Peyer's patch (tissue), 4 donors: ENCODE data around the gene CST2. TPM values are rescaled to one million over a fixed set of nuclear protein-coding genes. Genes with fewer than 3 reads are reported as not detected.
"Not testable (repeated sequence)": the region's sequence is repeated elsewhere in the genome, so short reads cannot be mapped to it uniquely, and the experiment has no call there.

ENCODE experiments used
- DNase-seq, 3 donors: peaks; one replicate each; pipeline ENCODE4 v3.0.0-alpha.2; 2017 to 2019
- H3K27ac ChIP-seq, 4 donors: fragments of 200-600 bp; sonication (generic); one replicate each; pipeline ENCODE4 v1.5.1; 2016 to 2019
- H3K27me3 ChIP-seq, 2 donors: fragments of 200-600 bp; sonication (generic); one replicate each; pipeline ENCODE4 v1.5.1; 2019
- H3K36me3 ChIP-seq, 3 donors: fragments of 200-600 bp; sonication (generic); one replicate each; pipeline ENCODE4 v1.5.1; 2016 to 2019
- H3K4me1 ChIP-seq, 4 donors: fragments of 200-600 bp; sonication (generic); one replicate each; pipeline ENCODE4 v1.5.1; 2016 to 2019
- H3K4me3 ChIP-seq, 4 donors: fragments of 200-600 bp; sonication (generic); 1 replicate in 3 of 4; 2 replicates in 1 of 4; pipeline ENCODE4 v1.5.1; 2016 to 2019; ENCODE audit warnings: mild to moderate bottlenecking in 1 of 4
- H3K9me3 ChIP-seq, 4 donors: fragments of 200-600 bp; sonication (generic); one replicate each; pipeline ENCODE4 v1.5.1; 2016 to 2019; ENCODE audit warnings: mild to moderate bottlenecking in 1 of 4
- POLR2A ChIP-seq, 2 donors: fragments of 450-650 bp; IDR thresholded peaks; one replicate each; pipeline ENCODE4 v1.5.1; 2017; ENCODE audit warnings: antibody characterized with exemption in 2 of 2, mild to moderate bottlenecking in 2 of 2, moderate library complexity in 2 of 2
- total RNA-seq, 4 donors: library from RNA; depleted of rRNA; stranded (reverse); fragments of >200 nt; gene quantifications; one replicate each; pipeline ENCODE4 v1.1.0, GENCODE V29; 2016
- TF ChIP-seq, protein P1 (sequence below), 6 experiments: fragments of 450-650 bp in 4 of 6; fragments of 200-600 bp in 2 of 6; sonication (generic) in 1 of 6; IDR thresholded peaks; one replicate each; pipeline ENCODE4 v1.5.1; 2017 to 2019; ENCODE audit warnings: antibody characterized with exemption in 6 of 6, mild to moderate bottlenecking in 3 of 6, moderate library complexity in 1 of 6

Gene CST2
- total RNA-seq, 4 donors from 2014 or later, result not detected

DNA sequence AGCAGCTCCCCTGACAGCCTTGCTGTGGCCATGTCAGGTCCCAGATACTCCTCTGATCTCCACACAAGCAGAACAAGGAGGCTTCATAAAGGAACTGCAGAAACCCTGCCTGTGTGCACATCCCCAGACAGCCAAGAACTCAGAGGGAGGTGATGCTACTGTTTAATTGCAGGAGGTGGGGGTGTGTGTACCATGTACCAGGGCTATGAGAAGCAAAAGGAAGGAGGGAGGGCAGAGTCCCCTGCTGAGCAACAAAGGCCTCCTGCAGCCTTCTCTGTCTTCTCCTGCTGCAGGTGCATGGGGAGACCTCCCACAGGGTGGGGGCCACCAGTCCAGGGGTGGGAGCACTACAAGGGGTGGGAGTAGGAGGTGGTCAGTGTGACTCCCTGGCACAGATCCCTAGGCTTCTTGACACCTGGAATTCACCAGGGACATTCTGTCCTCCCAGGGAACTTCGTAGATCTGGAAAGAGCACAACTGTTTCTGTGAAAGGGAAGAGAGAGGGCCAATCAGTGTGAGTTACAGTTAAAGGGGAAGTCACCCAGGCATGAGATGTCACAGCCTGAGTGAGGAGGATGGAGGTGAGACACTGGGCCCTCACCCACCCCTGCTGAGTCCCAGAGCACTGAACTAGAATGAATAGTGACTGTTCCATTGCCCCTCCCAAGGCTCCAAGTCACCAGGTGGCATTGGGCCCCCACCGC, 2.8 kb downstream of the CST2 start:
- no peak for DNase-seq
- H3K36me3 ChIP-seq, result no peaks in the 10 kb centered on the region
- no peaks in the 10 kb centered on the region for H3K4me1 ChIP-seq
- H3K9me3 ChIP-seq, result no peaks in the 10 kb centered on the region
- H3K27ac ChIP-seq, result no peak overlapping the region
- TF ChIP-seq POLR2A (IDR thresholded peaks at IDR 0.05), result no peak
- TF ChIP-seq, protein P1, sequence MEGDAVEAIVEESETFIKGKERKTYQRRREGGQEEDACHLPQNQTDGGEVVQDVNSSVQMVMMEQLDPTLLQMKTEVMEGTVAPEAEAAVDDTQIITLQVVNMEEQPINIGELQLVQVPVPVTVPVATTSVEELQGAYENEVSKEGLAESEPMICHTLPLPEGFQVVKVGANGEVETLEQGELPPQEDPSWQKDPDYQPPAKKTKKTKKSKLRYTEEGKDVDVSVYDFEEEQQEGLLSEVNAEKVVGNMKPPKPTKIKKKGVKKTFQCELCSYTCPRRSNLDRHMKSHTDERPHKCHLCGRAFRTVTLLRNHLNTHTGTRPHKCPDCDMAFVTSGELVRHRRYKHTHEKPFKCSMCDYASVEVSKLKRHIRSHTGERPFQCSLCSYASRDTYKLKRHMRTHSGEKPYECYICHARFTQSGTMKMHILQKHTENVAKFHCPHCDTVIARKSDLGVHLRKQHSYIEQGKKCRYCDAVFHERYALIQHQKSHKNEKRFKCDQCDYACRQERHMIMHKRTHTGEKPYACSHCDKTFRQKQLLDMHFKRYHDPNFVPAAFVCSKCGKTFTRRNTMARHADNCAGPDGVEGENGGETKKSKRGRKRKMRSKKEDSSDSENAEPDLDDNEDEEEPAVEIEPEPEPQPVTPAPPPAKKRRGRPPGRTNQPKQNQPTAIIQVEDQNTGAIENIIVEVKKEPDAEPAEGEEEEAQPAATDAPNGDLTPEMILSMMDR (IDR thresholded peaks at IDR 0.05), result no peak
- H3K27me3 ChIP-seq, result no peaks in the 10 kb centered on the region
- H3K4me3 ChIP-seq, result no peak overlapping the region

GRCh38 chr20:23823111-23823510, 3.4 kb downstream of the CST2 start:
- DNase-seq, result no peak
- TF ChIP-seq, protein P1 (IDR thresholded peaks at IDR 0.05), result no peak
- H3K9me3 ChIP-seq, result no peaks in the 10 kb centered on the region
- no peaks in the 10 kb centered on the region for H3K36me3 ChIP-seq
- no peak overlapping the region for H3K27ac ChIP-seq
- no peaks in the 10 kb centered on the region for H3K4me1 ChIP-seq
- no peak overlapping the region for H3K4me3 ChIP-seq
- no peaks in the 10 kb centered on the region for H3K27me3 ChIP-seq

GRCh38 chr20:23820493-23820892, 6.0 kb downstream of the CST2 start:
- H3K9me3 ChIP-seq, result no peaks in the 10 kb centered on the region
- H3K27me3 ChIP-seq, result no peaks in the 10 kb centered on the region
- H3K36me3 ChIP-seq, result no peaks in the 10 kb centered on the region
- no peak overlapping the region for H3K27ac ChIP-seq
- H3K4me1 ChIP-seq, result no peaks in the 10 kb centered on the region
- no peak for DNase-seq
- no peak overlapping the region for H3K4me3 ChIP-seq
- TF ChIP-seq POLR2A (IDR thresholded peaks at IDR 0.05), result no peak
- TF ChIP-seq, protein P1 (IDR thresholded peaks at IDR 0.05), result no peak

DNA sequence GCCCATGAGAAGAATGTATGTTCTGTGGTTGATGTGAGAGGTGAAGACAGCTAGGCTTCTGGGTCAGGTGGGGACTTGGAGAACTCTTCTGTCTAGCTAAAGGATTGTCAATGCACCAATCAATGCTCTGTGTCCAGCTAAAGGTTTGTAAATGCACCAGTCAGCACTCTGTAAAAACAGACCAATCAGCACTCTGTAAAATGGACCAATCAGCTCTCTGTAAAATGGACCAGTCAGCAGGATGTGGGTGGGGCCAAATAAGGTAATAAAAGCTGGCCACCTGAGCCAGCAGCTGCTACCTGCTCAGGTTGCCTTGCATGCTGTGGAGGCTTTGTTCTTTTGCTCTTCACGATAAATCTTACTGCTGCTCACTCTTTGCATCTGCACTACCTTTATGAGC, 15.0 kb downstream of the CST2 start:
- H3K27me3 ChIP-seq, DNase-seq, H3K4me1 ChIP-seq, H3K4me3 ChIP-seq, H3K27ac ChIP-seq, H3K36me3 ChIP-seq, H3K9me3 ChIP-seq: not testable (repeated sequence)

- not testable (repeated sequence) for H3K4me3 ChIP-seq, H3K27ac ChIP-seq, H3K36me3 ChIP-seq, H3K4me1 ChIP-seq, H3K27me3 ChIP-seq, H3K9me3 ChIP-seq, DNase-seq
Observed at GRCh38 chr20:23810349-23810748, 16.2 kb downstream of the CST2 start.

- Histone ChIP-seq H3K27me3 (no peaks in the 10 kb centered on the region), H3K4me1 (no peaks in the 10 kb centered on the region), H3K36me3 (no peaks in the 10 kb centered on the region), H3K27ac (no peak overlapping the region), H3K4me3 (no peak overlapping the region), H3K9me3 (no peaks in the 10 kb centered on the region)
- DNase-seq, result no peak
- TF ChIP-seq, protein P1 (IDR thresholded peaks at IDR 0.05), result no peak
- no peak for TF ChIP-seq POLR2A (IDR thresholded peaks at IDR 0.05)
Observed at GRCh38 chr20:23800865-23801264, 25.7 kb downstream of the CST2 start.
